ENCODE results near the gene ADAMTS6. TPM values are rescaled to one million over a fixed set of nuclear protein-coding genes. Genes with fewer than 3 reads are reported as not detected.
A peak's percentile ranks its signal among the peaks of the same experiment; 100 is the strongest.

ADAMTS6 gene
- total RNA-seq, 1 experiment from 2014 or later: 1.2 TPM

DNA sequence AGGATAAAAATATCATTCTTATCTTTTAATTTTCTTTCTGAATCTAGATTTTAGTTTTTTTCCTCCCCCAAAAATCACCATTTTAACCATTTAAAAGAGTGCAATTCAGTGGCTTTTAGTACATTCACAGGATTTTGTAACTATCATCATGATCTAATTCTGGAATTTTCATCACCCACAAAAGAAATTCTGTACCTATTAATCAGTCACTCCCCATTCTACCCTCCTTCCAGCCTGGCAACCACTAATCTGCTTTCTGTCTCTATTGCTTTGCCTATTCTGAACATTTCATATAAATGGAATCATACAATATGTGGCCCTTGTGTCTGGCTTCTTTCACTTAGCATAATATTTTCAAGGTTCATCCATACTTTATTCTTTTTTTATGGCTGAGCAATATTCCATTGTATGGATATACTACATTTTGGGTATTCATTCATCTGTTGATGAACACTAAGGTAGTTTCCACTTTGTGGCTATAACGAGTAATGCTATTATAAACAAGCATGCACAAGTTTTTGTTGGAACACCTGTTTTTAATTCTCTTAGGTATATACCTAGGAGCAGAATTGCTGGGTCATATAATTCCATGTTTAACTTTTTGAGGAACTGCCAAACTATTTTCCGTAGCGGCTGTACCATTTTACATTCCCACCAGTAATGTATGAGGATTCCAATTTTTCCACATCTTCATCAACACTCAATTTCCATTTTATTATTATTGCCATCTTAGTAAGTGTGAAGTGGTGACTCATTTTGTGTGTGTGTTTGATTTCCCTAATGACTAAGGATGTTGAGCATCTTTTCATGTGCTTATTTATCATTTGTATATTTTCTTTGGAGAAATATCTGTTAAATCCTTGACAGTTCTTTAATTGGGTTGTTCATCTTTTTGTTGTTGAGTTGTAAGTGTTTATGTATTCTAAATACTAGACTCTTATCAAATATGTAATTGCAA lies 372.7 kb downstream of the ADAMTS6 start:
- BruUV-seq (replicated peaks): no TSS peak
- intact Hi-C loops (cut with micrococcal nuclease; ENCODE audit: unreplicated experiment): loop anchor here (10.0 kb wide), 1 partner anchor 294 kb away; no protein-coding TSS in a partner anchor
- H3K4me3 Mint-ChIP-seq (ENCODE audit: low read depth, unreplicated experiment): no peak overlapping the region
- DNase-seq: no peak
- no peaks in the 10 kb centered on the region for H3K4me1 Mint-ChIP-seq (ENCODE audit: low read depth, unreplicated experiment)
- CTCF ChIA-PET: no interaction called here
- TF ChIP-seq, protein P1, sequence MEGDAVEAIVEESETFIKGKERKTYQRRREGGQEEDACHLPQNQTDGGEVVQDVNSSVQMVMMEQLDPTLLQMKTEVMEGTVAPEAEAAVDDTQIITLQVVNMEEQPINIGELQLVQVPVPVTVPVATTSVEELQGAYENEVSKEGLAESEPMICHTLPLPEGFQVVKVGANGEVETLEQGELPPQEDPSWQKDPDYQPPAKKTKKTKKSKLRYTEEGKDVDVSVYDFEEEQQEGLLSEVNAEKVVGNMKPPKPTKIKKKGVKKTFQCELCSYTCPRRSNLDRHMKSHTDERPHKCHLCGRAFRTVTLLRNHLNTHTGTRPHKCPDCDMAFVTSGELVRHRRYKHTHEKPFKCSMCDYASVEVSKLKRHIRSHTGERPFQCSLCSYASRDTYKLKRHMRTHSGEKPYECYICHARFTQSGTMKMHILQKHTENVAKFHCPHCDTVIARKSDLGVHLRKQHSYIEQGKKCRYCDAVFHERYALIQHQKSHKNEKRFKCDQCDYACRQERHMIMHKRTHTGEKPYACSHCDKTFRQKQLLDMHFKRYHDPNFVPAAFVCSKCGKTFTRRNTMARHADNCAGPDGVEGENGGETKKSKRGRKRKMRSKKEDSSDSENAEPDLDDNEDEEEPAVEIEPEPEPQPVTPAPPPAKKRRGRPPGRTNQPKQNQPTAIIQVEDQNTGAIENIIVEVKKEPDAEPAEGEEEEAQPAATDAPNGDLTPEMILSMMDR (IDR thresholded peaks at IDR 0.05; ENCODE audit: unreplicated experiment): no peak
- no peak overlapping the region for H3K27ac Mint-ChIP-seq (ENCODE audit: unreplicated experiment)
- H3K36me3 Mint-ChIP-seq (ENCODE audit: insufficient read depth, unreplicated experiment): no peaks in the 10 kb centered on the region
- H3K27me3 Mint-ChIP-seq (ENCODE audit: unreplicated experiment): no peaks in the 10 kb centered on the region
- no peaks in the 10 kb centered on the region for H3K9me3 Mint-ChIP-seq (ENCODE audit: low read depth, unreplicated experiment)

- intact Hi-C loops (cut with micrococcal nuclease; ENCODE audit: unreplicated experiment): loop anchor here (10.0 kb wide), 1 partner anchor 290 kb away; no protein-coding TSS in a partner anchor
- CTCF ChIA-PET: no interaction called here
- peaks cover 10% of the 10 kb centered on the region for H3K36me3 Mint-ChIP-seq (ENCODE audit: insufficient read depth, unreplicated experiment)
- DNase-seq: no peak
- no peaks in the 10 kb centered on the region for H3K4me1 Mint-ChIP-seq (ENCODE audit: low read depth, unreplicated experiment)
- TF ChIP-seq, protein P1 (IDR thresholded peaks at IDR 0.05; ENCODE audit: unreplicated experiment): no peak
- H3K9me3 Mint-ChIP-seq (ENCODE audit: low read depth, unreplicated experiment): no peaks in the 10 kb centered on the region
- H3K27ac Mint-ChIP-seq (ENCODE audit: unreplicated experiment): no peak overlapping the region
- no TSS peak for BruUV-seq (replicated peaks)
- no peak overlapping the region for H3K4me3 Mint-ChIP-seq (ENCODE audit: low read depth, unreplicated experiment)
- H3K27me3 Mint-ChIP-seq (ENCODE audit: unreplicated experiment): no peaks in the 10 kb centered on the region
Measured at GRCh38 chr5:65105301-65105700, 376.4 kb downstream of the ADAMTS6 start.

DNA sequence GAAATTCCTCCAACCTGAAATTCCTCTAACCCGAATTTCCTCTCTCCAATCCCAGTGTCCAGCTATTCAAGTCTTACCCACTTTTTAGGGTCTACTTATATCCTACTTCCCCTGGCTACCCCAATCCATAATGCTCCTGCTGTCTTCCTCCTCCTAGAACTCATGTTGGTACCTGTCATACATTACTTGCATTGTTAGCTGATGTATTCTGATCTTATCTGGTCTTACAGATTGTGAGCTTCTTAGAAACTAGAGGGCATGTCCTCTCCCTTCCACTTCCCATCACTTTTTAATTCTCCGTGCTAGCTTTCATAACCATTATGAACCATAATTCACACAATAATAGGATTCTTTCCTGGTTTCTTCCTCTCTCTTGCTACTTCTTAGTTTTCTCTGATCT lies 376.9 kb downstream of the ADAMTS6 start:
- Mint-ChIP-seq H3K36me3 (ENCODE audit: insufficient read depth, unreplicated experiment) (peaks cover 10% of the 10 kb centered on the region), H3K4me1 (ENCODE audit: low read depth, unreplicated experiment) (no peaks in the 10 kb centered on the region), H3K9me3 (ENCODE audit: low read depth, unreplicated experiment) (no peaks in the 10 kb centered on the region), H3K27me3 (ENCODE audit: unreplicated experiment) (no peaks in the 10 kb centered on the region), H3K4me3 (ENCODE audit: low read depth, unreplicated experiment) (no peak overlapping the region), H3K27ac (ENCODE audit: unreplicated experiment) (no peak overlapping the region)
- intact Hi-C loops (cut with micrococcal nuclease; ENCODE audit: unreplicated experiment): loop anchor here (10.0 kb wide), 1 partner anchor 290 kb away; no protein-coding TSS in a partner anchor
- CTCF ChIA-PET: no interaction called here
- no TSS peak for BruUV-seq (replicated peaks)
- TF ChIP-seq, protein P1 (IDR thresholded peaks at IDR 0.05; ENCODE audit: unreplicated experiment): no peak
- DNase-seq: no peak

GRCh38 chr5:65103756-65104440 lies 377.8 kb downstream of the ADAMTS6 start:
- no peaks in the 10 kb centered on the region for H3K4me1 Mint-ChIP-seq (ENCODE audit: low read depth, unreplicated experiment)
- intact Hi-C loops (cut with micrococcal nuclease; ENCODE audit: unreplicated experiment): loop anchor here (10.0 kb wide), 1 partner anchor 289 kb away; no protein-coding TSS in a partner anchor
- no peaks in the 10 kb centered on the region for H3K9me3 Mint-ChIP-seq (ENCODE audit: low read depth, unreplicated experiment)
- H3K4me3 Mint-ChIP-seq (ENCODE audit: low read depth, unreplicated experiment): peak overlapping the region; percentile 68
- TF ChIP-seq, protein P1 (IDR thresholded peaks at IDR 0.05; ENCODE audit: unreplicated experiment): no peak
- peaks cover 10% of the 10 kb centered on the region for H3K36me3 Mint-ChIP-seq (ENCODE audit: insufficient read depth, unreplicated experiment)
- DNase-seq: no peak
- no peak overlapping the region for H3K27ac Mint-ChIP-seq (ENCODE audit: unreplicated experiment)
- CTCF ChIA-PET: interaction anchor here (0.7 to 1.1 kb wide), 2 partner anchors 320 to 380 kb away, joined by 3 to 7 read pairs; no protein-coding TSS in a partner anchor
- no TSS peak for BruUV-seq (replicated peaks)
- H3K27me3 Mint-ChIP-seq (ENCODE audit: unreplicated experiment): no peaks in the 10 kb centered on the region

Data from Calu3 (cell line).